HEK293 (cell line): ENCODE results near the gene CD8B.

ENCODE experiments used
- CTCF ChIA-PET: fragments of 350-600 bp; formaldehyde crosslinking; extraction: SDS; loops from one replicate; lab custom pipeline; 2021; ENCODE audit warnings: antibody characterized with exemption; lab: Yijun Ruan, JAX
- POLR2A ChIA-PET: fragments of 300-600 bp; formaldehyde crosslinking; extraction: SDS; loops from one replicate; lab custom pipeline; 2020; ENCODE audit warnings: antibody characterized with exemption, inconsistent platforms; lab: Yijun Ruan, JAX
- H3K27ac ChIP-seq: fragments of 200-500 bp; sonication (Bioruptor generic); 2 replicates; pipeline ENCODE4 v1.5.1; 2014; ENCODE audit warnings: low read depth, low read length, control low read depth, inconsistent platforms; ENCODE audit errors: extremely low read depth
- H3K36me3 ChIP-seq, 2 experiments: fragments of 200-500 bp in 1 of 2; sonication (Bioruptor generic) in 1 of 2; 1 replicate in 1 of 2; 2 replicates in 1 of 2; pipeline ENCODE4 v1.5.1; 2014 to 2017; ENCODE audit warnings: inconsistent platforms in 2 of 2, low read length in 2 of 2; ENCODE audit not compliant: control insufficient read depth in 2 of 2, insufficient read depth in 1 of 2
- H3K4me1 ChIP-seq: fragments of 200-500 bp; sonication (Bioruptor generic); 2 replicates; pipeline ENCODE4 v1.5.1; 2014; ENCODE audit warnings: mild to moderate bottlenecking, low read length, inconsistent platforms; ENCODE audit not compliant: control insufficient read depth, insufficient read depth
- H3K4me3 ChIP-seq: 2 replicates; pipeline ENCODE4 v1.5.1; 2011; ENCODE audit warnings: low read depth, mild to moderate bottlenecking, control low read depth, low read length, moderate library complexity
- H3K9me3 ChIP-seq: fragments of 200-500 bp; sonication (Bioruptor generic); 2 replicates; pipeline ENCODE4 v1.5.1; 2014; ENCODE audit warnings: low read depth, low read length, inconsistent platforms; ENCODE audit not compliant: control insufficient read depth, insufficient read depth
- AEBP2 ChIP-seq: fragments of 450-650 bp; formaldehyde crosslinking; IDR thresholded peaks from 2 replicates; pipeline ENCODE4 v1.5.1; 2016; ENCODE audit warnings: missing biosample characterization, missing genetic modification characterization, borderline replicate concordance
- FEZF1 ChIP-seq: fragments of 450-650 bp; formaldehyde crosslinking; IDR thresholded peaks from 2 replicates; pipeline ENCODE4 v1.5.1; 2016; ENCODE audit warnings: missing biosample characterization, missing genetic modification characterization
- PRDM10 ChIP-seq: fragments of 450-650 bp; formaldehyde crosslinking; IDR thresholded peaks from 2 replicates; pipeline ENCODE4 v1.5.1; 2016; ENCODE audit warnings: missing biosample characterization, missing genetic modification characterization
- SP7 ChIP-seq: fragments of 450-650 bp; formaldehyde crosslinking; IDR thresholded peaks from 2 replicates; pipeline ENCODE4 v1.5.1; 2016; ENCODE audit warnings: missing biosample characterization, missing genetic modification characterization
- ZBTB11 ChIP-seq: fragments of 450-650 bp; formaldehyde crosslinking; conservative IDR thresholded peaks from 2 replicates; pipeline ENCODE4 v1.5.1; 2016; ENCODE audit warnings: low read depth, missing biosample characterization, missing genetic modification characterization
- ZBTB44 ChIP-seq: fragments of 450-650 bp; IDR thresholded peaks from 2 replicates; pipeline ENCODE4 v1.5.1; 2018; ENCODE audit warnings: missing biosample characterization, mild to moderate bottlenecking, missing genetic modification characterization
- ZBTB48 ChIP-seq: fragments of 450-650 bp; formaldehyde crosslinking; IDR thresholded peaks from 2 replicates; pipeline ENCODE4 v1.5.1; 2016; ENCODE audit warnings: missing biosample characterization, missing genetic modification characterization
- ZNF175 ChIP-seq: fragments of 450-650 bp; formaldehyde crosslinking; IDR thresholded peaks from 2 replicates; pipeline ENCODE4 v1.5.1; 2016; ENCODE audit warnings: missing biosample characterization, missing genetic modification characterization
- ZNF266 ChIP-seq: fragments of 450-650 bp; formaldehyde crosslinking; IDR thresholded peaks from 2 replicates; pipeline ENCODE4 v1.5.1; 2016; ENCODE audit warnings: missing biosample characterization, missing genetic modification characterization, low read depth
- ZNF292 ChIP-seq: fragments of 450-650 bp; formaldehyde crosslinking; IDR thresholded peaks from 2 replicates; pipeline ENCODE4 v1.5.1; 2016; ENCODE audit warnings: low read depth, missing biosample characterization, missing genetic modification characterization, borderline replicate concordance
- ZNF335 ChIP-seq: fragments of 450-650 bp; formaldehyde crosslinking; conservative IDR thresholded peaks from 2 replicates; pipeline ENCODE4 v1.5.1; 2016; ENCODE audit warnings: missing biosample characterization, missing genetic modification characterization
- ZNF398 ChIP-seq: fragments of 450-650 bp; formaldehyde crosslinking; IDR thresholded peaks from 2 replicates; pipeline ENCODE4 v1.5.1; 2017; ENCODE audit warnings: missing biosample characterization, missing genetic modification characterization
- ZNF558 ChIP-seq: fragments of 450-650 bp; formaldehyde crosslinking; IDR thresholded peaks from 2 replicates; pipeline ENCODE4 v1.5.1; 2016; ENCODE audit warnings: missing biosample characterization, missing genetic modification characterization
- ZNF692 ChIP-seq: fragments of 450-650 bp; formaldehyde crosslinking; IDR thresholded peaks from 2 replicates; pipeline ENCODE4 v1.5.1; 2016; ENCODE audit warnings: missing biosample characterization, missing genetic modification characterization
- ZNF843 ChIP-seq: fragments of 450-650 bp; formaldehyde crosslinking; IDR thresholded peaks from 2 replicates; pipeline ENCODE4 v1.5.1; 2016; ENCODE audit warnings: missing biosample characterization, missing genetic modification characterization
- ZSCAN18 ChIP-seq: fragments of 450-650 bp; formaldehyde crosslinking; IDR thresholded peaks from 2 replicates; pipeline ENCODE4 v1.5.1; 2016; ENCODE audit warnings: missing biosample characterization, missing genetic modification characterization
- ZSCAN4 ChIP-seq: fragments of 450-650 bp; formaldehyde crosslinking; IDR thresholded peaks from 2 replicates; pipeline ENCODE4 v1.5.1; 2017; ENCODE audit warnings: missing biosample characterization, missing genetic modification characterization

The CD8B gene

GRCh38 chr2:86787736-86788135, 74.0 kb downstream of the CD8B start:
- Histone ChIP-seq H3K27ac (no peak overlapping the region), H3K4me3 (no peak overlapping the region)
- ChIA-PET POLR2A (no interaction called here), CTCF (interaction anchor here (1.2 kb wide), 1 partner anchor 23 kb away, joined by 3 read pairs; no protein-coding TSS in a partner anchor)
- no peak for TF ChIP-seq ZBTB44 (tag by site-specific recombination)
- TF ChIP-seq ZBTB11, result peak; percentile 26; the same call in 1 of the 2 replicates
- TF ChIP-seq ZSCAN4 (tag by site-specific recombination), result peak; percentile 84
- TF ChIP-seq ZNF398, result peak; percentile 90
- TF ChIP-seq ZNF335 (tag by site-specific recombination), result peak; percentile 70
- peak; percentile 77 for TF ChIP-seq FEZF1 (tag by site-specific recombination)
- TF ChIP-seq ZNF843 (tag by site-specific recombination), result 0 out of 2 replicates have a peak, but pooled peaks have one; percentile 28
- TF ChIP-seq ZNF692 (tag by site-specific recombination), result peak; percentile 86
- TF ChIP-seq ZSCAN18 (tag by site-specific recombination), result peak; percentile 52; the same call in 1 of the 2 replicates
- no peak for TF ChIP-seq ZNF558 (tag by site-specific recombination)
- TF ChIP-seq ZNF175 (tag by site-specific recombination), result no peak
- no peak for TF ChIP-seq ZNF292 (tag by site-specific recombination)
- TF ChIP-seq ZNF266 (tag by site-specific recombination), result no peak
- peak; percentile 53; the same call in 1 of the 2 replicates for TF ChIP-seq ZBTB48 (tag by site-specific recombination)
- peak; percentile 78 for TF ChIP-seq PRDM10 (tag by site-specific recombination)
- peak; percentile 21; the same call in 1 of the 2 replicates for TF ChIP-seq SP7 (tag by site-specific recombination)
- no peak for TF ChIP-seq AEBP2
- TF ChIP-seq, all 188 proteins: peak for 11
- Histone ChIP-seq H3K4me1 (no peaks in the 10 kb centered on the region), H3K36me3 (no peaks in the 10 kb centered on the region), H3K9me3 (no peaks in the 10 kb centered on the region)
